KOPT-K1 (cell line): ENCODE results near the gene CEP43.

Experiments used
- H3K27ac ChIP-seq: fragments of 200-600 bp; sonication (generic); 2 replicates; pipeline ENCODE4 v1.5.1; 2016; ENCODE audit warnings: antibody characterized with exemption, mild to moderate bottlenecking, low read depth, low read length; ENCODE audit not compliant: poor library complexity, severe bottlenecking
- H3K36me3 ChIP-seq: fragments of 200-600 bp; sonication (generic); 2 replicates; pipeline ENCODE4 v1.5.1; 2017; ENCODE audit warnings: antibody characterized with exemption, mild to moderate bottlenecking, low read length, moderate library complexity; ENCODE audit not compliant: insufficient read depth
- H3K9me3 ChIP-seq: fragments of 200-600 bp; sonication (generic); 2 replicates; pipeline ENCODE4 v1.5.1; 2017; ENCODE audit warnings: antibody characterized with exemption, low read length, mild to moderate bottlenecking; ENCODE audit not compliant: insufficient read depth, poor library complexity, severe bottlenecking

CEP43 gene

GRCh38 chr6:167020206-167020605 is 21.0 kb downstream of the CEP43 start:
- Histone ChIP-seq H3K36me3 (peaks cover 92% of the 10 kb centered on the region), H3K27ac (no peak overlapping the region), H3K9me3 (no peaks in the 10 kb centered on the region)

DNA sequence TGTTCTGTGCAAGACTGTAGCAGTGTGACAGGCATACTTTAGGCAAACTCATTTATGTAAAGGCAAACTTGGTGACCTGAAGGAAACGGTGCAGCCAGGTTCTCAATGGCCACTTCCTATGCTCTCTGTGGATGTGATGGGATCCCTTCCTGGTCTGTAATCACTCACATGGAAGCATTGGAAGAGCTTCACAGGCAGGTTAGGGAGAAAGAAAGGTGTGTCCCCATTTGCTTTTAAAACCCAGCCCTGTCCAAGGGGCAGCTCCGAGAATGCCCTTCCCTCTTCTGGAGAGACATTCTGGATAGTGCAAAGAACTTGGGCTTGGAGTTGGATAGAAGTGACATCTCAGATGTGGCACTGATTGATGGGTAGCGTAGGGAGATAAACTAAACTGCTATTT is 28.1 kb downstream of the CEP43 start:
- H3K27ac ChIP-seq: no peak overlapping the region
- peaks cover 100% of the 10 kb centered on the region for H3K36me3 ChIP-seq
- no peaks in the 10 kb centered on the region for H3K9me3 ChIP-seq

GRCh38 chr6:167027772-167028171 is 28.6 kb downstream of the CEP43 start:
- H3K9me3 ChIP-seq: no peaks in the 10 kb centered on the region

GRCh38 chr6:167030222-167031072 is 31.2 kb downstream of the CEP43 start:
- Histone ChIP-seq H3K27ac (no peak overlapping the region), H3K36me3 (peaks cover 97% of the 10 kb centered on the region), H3K9me3 (no peaks in the 10 kb centered on the region)

More at GRCh38 chr6:167027772-167028171, 28.6 kb downstream of the CEP43 start:
- Histone ChIP-seq H3K36me3 (peaks cover 100% of the 10 kb centered on the region), H3K27ac (no peak overlapping the region)

DNA sequence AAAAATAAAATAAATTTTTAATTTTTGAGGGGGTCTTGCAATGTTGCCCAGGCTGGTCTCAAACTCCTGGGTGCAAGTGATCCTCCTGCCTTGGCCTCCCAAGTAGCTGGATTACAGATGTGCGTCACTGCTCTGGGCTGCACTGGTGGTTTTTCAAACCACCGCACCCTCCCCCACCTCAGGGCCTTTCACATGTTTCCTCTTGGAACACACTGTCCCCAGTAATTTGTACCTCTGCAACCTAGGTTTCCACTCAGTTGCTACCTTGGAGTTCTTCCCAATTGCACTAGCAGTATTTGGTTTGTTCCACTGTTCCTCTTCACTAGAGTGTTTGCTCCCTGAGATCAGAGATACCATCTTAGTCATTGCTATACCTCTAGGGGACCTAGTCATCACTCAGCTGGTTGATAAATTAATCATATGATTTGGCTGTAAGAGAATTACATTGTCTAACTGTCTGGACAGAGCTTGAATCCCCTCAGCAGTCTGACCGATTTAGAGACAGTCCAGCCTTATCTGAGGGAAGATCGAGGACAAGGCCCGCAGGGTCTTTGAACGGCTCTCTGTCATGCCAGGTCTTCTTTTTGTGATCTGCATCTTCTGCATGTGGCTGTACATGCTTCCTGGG is 32.0 kb downstream of the CEP43 start:
- H3K36me3 ChIP-seq: peaks cover 97% of the 10 kb centered on the region
- H3K9me3 ChIP-seq: no peaks in the 10 kb centered on the region
- no peak overlapping the region for H3K27ac ChIP-seq

DNA sequence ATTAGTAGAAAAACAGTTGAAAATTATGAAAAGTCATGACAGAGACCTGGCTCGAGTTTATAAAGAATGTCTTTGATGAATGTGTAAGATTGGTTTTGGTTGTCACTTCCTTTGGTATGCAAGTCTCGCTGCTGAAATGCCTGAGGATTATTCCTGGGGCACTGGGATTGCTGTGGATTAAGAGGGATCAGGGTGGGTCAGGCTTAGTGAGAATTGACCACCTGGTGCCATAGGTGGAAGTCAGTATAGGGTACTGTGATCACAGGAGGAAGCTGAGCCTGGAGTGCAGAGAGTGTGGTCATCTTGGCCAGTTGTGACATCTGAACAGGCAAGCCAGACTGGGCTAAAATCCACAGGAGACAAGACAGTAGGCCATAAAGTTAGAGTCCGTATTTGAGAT is 34.9 kb downstream of the CEP43 start:
- H3K9me3 ChIP-seq: no peaks in the 10 kb centered on the region
- no peak overlapping the region for H3K27ac ChIP-seq
- peaks cover 97% of the 10 kb centered on the region for H3K36me3 ChIP-seq

DNA sequence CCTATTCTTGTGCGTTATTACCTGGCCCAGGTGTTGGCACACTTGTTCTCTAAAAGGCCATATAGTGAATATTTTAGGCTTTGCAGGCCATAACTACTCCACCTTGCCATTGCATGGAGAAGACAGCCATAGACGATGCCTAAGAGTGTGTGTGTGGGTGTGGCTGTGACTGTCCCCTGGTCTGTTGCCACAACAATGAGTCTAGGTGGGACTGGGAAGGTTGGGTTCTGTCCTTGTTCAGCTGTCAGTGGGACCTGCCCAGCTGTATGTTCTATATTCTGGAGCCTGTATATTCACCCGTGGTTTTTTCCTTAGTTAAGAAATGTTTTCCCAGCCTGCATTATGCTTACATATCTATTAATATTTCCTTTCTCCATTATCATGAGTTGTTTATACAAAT is 38.6 kb downstream of the CEP43 start:
- Histone ChIP-seq H3K9me3 (no peaks in the 10 kb centered on the region), H3K36me3 (peaks cover 97% of the 10 kb centered on the region), H3K27ac (no peak overlapping the region)

GRCh38 chr6:167044696-167045095 is 45.5 kb downstream of the CEP43 start:
- Histone ChIP-seq H3K27ac (no peak overlapping the region), H3K36me3 (peaks cover 50% of the 10 kb centered on the region), H3K9me3 (no peaks in the 10 kb centered on the region)

DNA sequence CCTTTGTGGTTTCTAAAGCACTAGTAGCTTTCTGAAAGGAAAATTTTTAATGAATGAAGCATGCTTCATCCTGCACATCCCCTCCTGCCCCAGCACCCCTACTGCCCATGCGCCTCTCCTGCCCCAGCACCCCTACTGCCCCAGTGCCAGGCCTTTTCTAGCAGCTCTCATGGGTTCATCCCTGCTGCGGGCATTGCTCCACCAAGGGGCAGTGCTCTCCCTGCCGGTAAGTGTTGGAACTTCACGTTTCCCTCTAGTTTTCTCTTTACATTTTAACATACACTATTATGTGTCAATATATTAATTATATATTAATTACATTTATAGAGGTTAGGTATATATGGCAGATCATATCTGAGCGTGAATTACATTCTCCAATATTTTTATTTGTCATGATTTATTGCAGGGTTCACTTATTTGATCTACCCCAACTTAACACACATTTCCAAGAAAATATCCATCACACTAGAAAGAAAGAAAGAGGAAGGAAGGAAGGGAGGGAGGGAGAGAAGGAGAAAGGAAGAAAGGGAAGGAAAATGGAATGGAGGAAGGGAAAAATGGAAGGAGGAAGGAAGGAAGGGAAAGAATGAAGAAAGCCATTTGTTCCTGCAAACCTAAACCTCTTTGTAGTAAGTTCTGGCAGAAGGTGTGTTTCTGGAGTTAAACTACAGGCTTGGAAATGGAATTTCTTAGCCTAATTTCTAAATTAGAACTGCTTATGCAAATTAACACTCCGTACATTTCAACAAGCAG is 46.8 kb downstream of the CEP43 start:
- no peak overlapping the region for H3K27ac ChIP-seq
- peaks cover 37% of the 10 kb centered on the region for H3K36me3 ChIP-seq
- no peaks in the 10 kb centered on the region for H3K9me3 ChIP-seq

DNA sequence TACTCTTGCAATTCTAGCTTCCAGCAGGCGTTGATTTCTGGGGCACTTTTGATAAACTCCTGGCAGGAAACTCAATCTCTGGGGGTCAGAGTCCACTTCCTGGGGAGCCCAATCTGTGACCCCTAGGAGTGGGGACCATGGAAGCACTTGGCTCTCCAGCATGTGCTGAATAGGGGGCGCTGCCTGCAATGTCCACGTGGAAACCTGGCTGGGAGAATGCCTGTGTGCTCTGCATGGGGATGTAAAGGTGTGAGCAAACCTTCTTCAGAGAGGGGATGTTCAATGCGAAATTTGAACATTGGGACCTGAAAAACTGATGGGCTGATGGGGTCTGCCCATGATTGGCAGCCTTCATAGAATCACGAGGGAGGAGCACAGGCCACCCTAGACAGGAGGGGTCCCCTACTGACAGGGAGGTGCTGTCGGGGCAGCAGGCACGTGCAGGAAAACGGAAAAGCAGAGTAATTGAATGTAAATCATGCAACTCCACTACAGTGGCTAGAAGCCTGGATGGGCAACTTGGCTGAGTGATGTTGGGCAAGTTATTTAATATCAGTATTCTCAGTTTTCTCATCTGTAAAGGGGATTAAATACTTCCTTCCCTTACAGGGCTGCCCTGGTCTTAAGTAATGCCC is 47.8 kb downstream of the CEP43 start:
- peaks cover 27% of the 10 kb centered on the region for H3K36me3 ChIP-seq
- H3K9me3 ChIP-seq: no peaks in the 10 kb centered on the region
- no peak overlapping the region for H3K27ac ChIP-seq

DNA sequence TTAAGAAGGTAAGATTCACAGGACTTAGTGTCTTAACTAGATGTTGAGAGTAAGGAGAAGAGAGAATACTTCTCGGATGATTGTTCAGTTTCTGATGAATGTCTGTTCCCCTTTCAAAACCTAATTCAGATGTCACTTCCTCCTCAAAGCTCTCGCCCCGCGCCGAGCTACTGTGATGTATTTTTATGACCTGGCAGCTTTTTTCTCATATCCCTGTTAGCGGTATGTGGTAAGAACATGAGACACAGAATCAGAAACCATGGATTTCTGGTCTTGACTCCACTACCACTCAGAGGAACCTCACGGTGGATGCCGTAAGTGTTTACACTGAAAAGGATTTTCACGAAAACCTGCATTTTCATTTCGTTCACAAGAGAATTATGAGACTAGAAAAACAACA is 48.4 kb downstream of the CEP43 start:
- no peak overlapping the region for H3K27ac ChIP-seq
- H3K9me3 ChIP-seq: no peaks in the 10 kb centered on the region
- H3K36me3 ChIP-seq: peaks cover 21% of the 10 kb centered on the region
